IMR-90 (cell line): ENCODE measurements around the gene SLC1A1. TPM values are rescaled to one million over a fixed set of nuclear protein-coding genes. Genes with fewer than 3 reads are reported as not detected.

ENCODE experiments used
- ATAC-seq: fragments of 200-7000 bp; cut with Tn5 transposase; 2 replicates; pipeline ENCODE4 v1.9.1; 2020; ENCODE audit warnings: low read depth, mild to moderate bottlenecking, moderate library complexity
- BruUV-seq: library from RNA; stranded (reverse); fragments of 400-500 nt; replicated peaks from 2 replicates; lab custom pipeline; 2021; lab: Mats Ljungman, UMichigan
- CTCF ChIA-PET: fragments of 300-600 bp; formaldehyde crosslinking; extraction: SDS; loops from one replicate; lab custom pipeline; 2021; ENCODE audit warnings: antibody characterized with exemption; lab: Yijun Ruan, JAX
- POLR2A ChIA-PET: fragments of 300-600 bp; sonication (Branson Sonifier 250); formaldehyde crosslinking; loops from one replicate; lab custom pipeline; 2022; ENCODE audit warnings: antibody characterized with exemption; ENCODE audit not compliant: unreplicated experiment; lab: Charles Lee
- DNase-seq: peaks from one replicate; pipeline ENCODE4 v3.0.0; 2013
- H2AFZ ChIP-seq: replicated peaks from 2 replicates; pipeline ENCODE3; 2013; ENCODE audit warnings: low read length, mild to moderate bottlenecking; ENCODE audit not compliant: poor library complexity
- H2AK5ac ChIP-seq: 2 replicates; pipeline ENCODE4 v1.6.1; 2013; ENCODE audit warnings: low read depth, low read length, inconsistent platforms
- H2AK9ac ChIP-seq: replicated peaks from 2 replicates; pipeline ENCODE3; 2013; ENCODE audit warnings: mild to moderate bottlenecking, low read depth, low read length, moderate library complexity; ENCODE audit not compliant: poor library complexity
- H2BK120ac ChIP-seq: 2 replicates; pipeline ENCODE4 v1.6.1; 2013; ENCODE audit warnings: low read depth, low read length, inconsistent platforms
- H2BK15ac ChIP-seq: 3 replicates; pipeline ENCODE4 v1.6.1; 2013; ENCODE audit warnings: low read depth, low read length, inconsistent platforms
- H2BK20ac ChIP-seq: 2 replicates; pipeline ENCODE4 v1.6.1; 2013; ENCODE audit warnings: low read depth, mild to moderate bottlenecking, inconsistent platforms, low read length, moderate library complexity
- H2BK5ac ChIP-seq: 2 replicates; pipeline ENCODE4 v1.6.1; 2013; ENCODE audit warnings: mild to moderate bottlenecking, low read depth, low read length, inconsistent platforms; ENCODE audit not compliant: poor library complexity, severe bottlenecking
- H3K14ac ChIP-seq: replicated peaks from 2 replicates; pipeline ENCODE4 v1.6.1; 2013; ENCODE audit warnings: low read depth, low read length, inconsistent platforms
- H3K18ac ChIP-seq: 2 replicates; pipeline ENCODE4 v1.6.1; 2013; ENCODE audit warnings: low read depth, low read length, control low read depth
- H3K23ac ChIP-seq: 2 replicates; pipeline ENCODE4 v1.6.1; 2013; ENCODE audit warnings: low read depth, low read length, inconsistent platforms
- H3K27ac ChIP-seq: 2 replicates; pipeline ENCODE4 v1.5.1; 2013; ENCODE audit warnings: mild to moderate bottlenecking, control low read depth, low read length; ENCODE audit not compliant: insufficient read depth
- H3K27me3 ChIP-seq: 2 replicates; pipeline ENCODE4 v1.6.1; 2013; ENCODE audit warnings: low read length; ENCODE audit not compliant: control insufficient read depth, insufficient read depth
- H3K36me3 ChIP-seq: 2 replicates; pipeline ENCODE4 v1.6.1; 2013; ENCODE audit warnings: low read length, mixed read lengths; ENCODE audit not compliant: control insufficient read depth, insufficient read depth
- H3K4ac ChIP-seq: 2 replicates; pipeline ENCODE4 v1.6.1; 2013; ENCODE audit warnings: low read depth, low read length, inconsistent platforms
- H3K4me1 ChIP-seq: 2 replicates; pipeline ENCODE4 v1.6.1; 2013; ENCODE audit warnings: low read length, mixed read lengths; ENCODE audit not compliant: control insufficient read depth, insufficient read depth
- H3K4me2 ChIP-seq: 2 replicates; pipeline ENCODE4 v1.6.1; 2013; ENCODE audit warnings: low read depth, mild to moderate bottlenecking, control low read depth, low read length, moderate library complexity
- H3K4me3 ChIP-seq: 2 replicates; pipeline ENCODE4 v1.5.1; 2013; ENCODE audit warnings: low read depth, mild to moderate bottlenecking, control low read depth, low read length, moderate library complexity; ENCODE audit not compliant: insufficient read depth
- H3K56ac ChIP-seq: 2 replicates; pipeline ENCODE4 v1.6.1; 2013; ENCODE audit warnings: low read length, inconsistent platforms; ENCODE audit not compliant: insufficient read depth; ENCODE audit errors: extremely low read depth
- H3K79me1 ChIP-seq, 2 experiments: 2 replicates each; pipeline ENCODE4 v1.6.1; 2013; ENCODE audit warnings: low read length in 2 of 2, inconsistent platforms in 1 of 2, low read depth in 1 of 2
- H3K9ac ChIP-seq: 2 replicates; pipeline ENCODE4 v1.6.1; 2013; ENCODE audit warnings: low read depth, low read length, control low read depth
- H3K9me1 ChIP-seq: 2 replicates; pipeline ENCODE4 v1.6.1; 2013; ENCODE audit warnings: low read length, inconsistent platforms; ENCODE audit not compliant: insufficient read depth
- H3K9me3 ChIP-seq: 2 replicates; pipeline ENCODE4 v1.6.1; 2013; ENCODE audit warnings: low read length; ENCODE audit not compliant: control insufficient read depth, insufficient read depth
- H4K20me1 ChIP-seq: 2 replicates; pipeline ENCODE4 v1.6.1; 2013; ENCODE audit warnings: low read length, inconsistent platforms; ENCODE audit not compliant: insufficient read depth
- H4K5ac ChIP-seq: 2 replicates; pipeline ENCODE4 v1.6.1; 2013; ENCODE audit warnings: mild to moderate bottlenecking, low read depth, low read length, control low read depth
- H4K8ac ChIP-seq, 2 experiments: 2 replicates each; pipeline ENCODE4 v1.6.1; 2013; ENCODE audit warnings: low read depth in 2 of 2, low read length in 2 of 2, control low read depth in 1 of 2, inconsistent platforms in 1 of 2
- H4K91ac ChIP-seq: 2 replicates; pipeline ENCODE4 v1.6.1; 2013; ENCODE audit warnings: low read depth, low read length, inconsistent platforms; ENCODE audit not compliant: insufficient read depth
- BHLHE40 ChIP-seq: fragments of 150-350 bp; IDR thresholded peaks from 2 replicates; pipeline ENCODE4 v1.6.1; 2016; ENCODE audit warnings: mild to moderate bottlenecking, low read depth, low read length
- FOS ChIP-seq: fragments of 150-350 bp; IDR thresholded peaks from 2 replicates; pipeline ENCODE4 v1.6.1; 2016; ENCODE audit warnings: low read depth, low read length
- MAFK ChIP-seq: IDR thresholded peaks from 2 replicates; pipeline ENCODE4 v1.6.1; 2012; ENCODE audit warnings: low read depth, low read length, improper control_type of control experiment
- MAZ ChIP-seq: IDR thresholded peaks from 2 replicates; pipeline ENCODE4 v1.6.1; 2012; ENCODE audit warnings: low read depth, mild to moderate bottlenecking, low read length, improper control_type of control experiment, moderate library complexity, borderline replicate concordance
- RAD21 ChIP-seq: IDR thresholded peaks from 2 replicates; pipeline ENCODE4 v1.6.1; 2012; ENCODE audit warnings: low read length, improper control_type of control experiment
- WGBS, 2 experiments: methylation state at CpG; one replicate each; pipeline versions ENCODE4 v1.1.5 to v1.1.7; 2013; ENCODE audit warnings: missing lambda C conversion rate in 2 of 2; ENCODE audit not compliant: insufficient read length in 1 of 2; ENCODE audit errors: extremely low coverage in 2 of 2; 5-methylcytosine and 5-hydroxymethylcytosine counted together
- dilution Hi-C: fragments of 300-500 bp; cut with HindIII; formaldehyde crosslinking; loops from one replicate; pipeline ENCODE4 v1.14.3; 2018; ENCODE audit warnings: low sequenced_read_pairs; ENCODE audit not compliant: unreplicated experiment
- in situ Hi-C: fragments of 300-500 bp; cut with MboI; formaldehyde crosslinking; loops from 3 replicates; pipeline ENCODE4 v1.14.3; 2019; ENCODE audit warnings: low sequenced_read_pairs, inconsistent platforms, mixed read lengths
- intact Hi-C: fragments of 100-400 bp; cut with micrococcal nuclease; formaldehyde crosslinking; loops from 2 replicates; pipeline ENCODE4 v1.10.0; 2022
- polyA plus RNA-seq, 3 experiments: library from polyadenylated mRNA; depleted of rRNA; stranded (reverse); fragments of >200 nt; gene quantifications; 2 replicates each; pipeline ENCODE4 v1.2.3, GENCODE V29; 2012; ENCODE audit warnings: low replicate concordance in 1 of 3
- total RNA-seq: library from RNA; depleted of rRNA; stranded (reverse); fragments of >200 nt; gene quantifications from 2 replicates; pipeline ENCODE4 v1.2.3, GENCODE V29; 2012
- TF ChIP-seq, protein P1 (sequence below): conservative IDR thresholded peaks from 2 replicates; pipeline ENCODE4 v1.5.1; 2012; ENCODE audit warnings: mild to moderate bottlenecking, low read depth, low read length, improper control_type of control experiment
- TF ChIP-seq, protein P2 (sequence below): fragments of 150-350 bp; IDR thresholded peaks from 2 replicates; pipeline ENCODE4 v1.6.1; 2016; ENCODE audit warnings: low read depth, mild to moderate bottlenecking, low read length, moderate library complexity, borderline replicate concordance

The SLC1A1 gene
- total and polyA plus RNA-seq, 2 of the 4 experiments (the other 2 are of a cell fraction) = 2.2 to 4.1 TPM

DNA sequence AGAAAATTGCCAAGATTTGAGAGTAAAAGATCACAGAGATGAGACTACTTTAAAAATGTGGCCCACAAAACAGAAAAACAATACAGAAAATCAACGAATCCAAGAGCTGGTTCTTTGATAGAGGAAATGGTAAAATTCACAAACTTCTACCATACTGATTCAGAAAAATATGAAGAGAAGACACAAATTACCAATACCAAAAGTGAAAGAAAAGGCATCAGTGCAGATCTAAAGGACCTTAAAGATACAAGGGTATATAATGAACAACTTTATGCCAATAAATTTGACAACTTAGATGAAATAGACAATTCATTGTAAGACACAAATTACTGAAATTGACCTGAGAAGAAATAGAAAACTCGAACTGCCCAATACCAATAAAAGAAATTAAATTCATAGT, 24.4 kb upstream of the SLC1A1 start:
- no peak overlapping the region for H3K9ac ChIP-seq
- H3K27me3 ChIP-seq = peaks cover 2% of the 10 kb centered on the region; the same call in 1 of the 2 replicates
- no peak overlapping the region for H4K8ac ChIP-seq
- H2AK9ac ChIP-seq = no peak overlapping the region
- no peak overlapping the region for H4K5ac ChIP-seq
- no peak overlapping the region for H3K27ac ChIP-seq
- H3K14ac ChIP-seq = no peak overlapping the region
- in situ Hi-C loops (loop anchor here (10.0 kb wide), 1 partner anchor 59 kb away; no protein-coding TSS in a partner anchor), intact Hi-C loops (no loop called here), dilution Hi-C loops (no loop called here)
- H3K9me1 ChIP-seq = no peaks in the 10 kb centered on the region
- H3K56ac ChIP-seq = no peak overlapping the region
- DNase-seq (no peak), ATAC-seq (no peak)
- H4K91ac ChIP-seq = no peak overlapping the region
- no peak overlapping the region for H3K4me3 ChIP-seq
- H2BK5ac ChIP-seq = no peak overlapping the region
- ChIA-PET CTCF (no interaction called here), POLR2A (no interaction called here)
- H3K4me1 ChIP-seq = no peaks in the 10 kb centered on the region
- H3K18ac ChIP-seq = no peak overlapping the region
- no peak overlapping the region for H3K4ac ChIP-seq
- H4K20me1 ChIP-seq = no peaks in the 10 kb centered on the region
- WGBS, 2 experiments = no CpG with 5 or more reads among the region's 2 CpGs
- no peaks in the 10 kb centered on the region for H3K79me1 ChIP-seq
- H3K9me3 ChIP-seq = no peaks in the 10 kb centered on the region
- no peak overlapping the region for H2AFZ ChIP-seq
- no peak overlapping the region for H2BK15ac ChIP-seq
- H2BK120ac ChIP-seq = no peak overlapping the region
- no peak overlapping the region for H2BK20ac ChIP-seq
- H3K23ac ChIP-seq = no peak overlapping the region
- TF ChIP-seq MAZ (no peak), RAD21 (no peak), MAFK (no peak), FOS (no peak), BHLHE40 (no peak)
- TF ChIP-seq, protein P1, sequence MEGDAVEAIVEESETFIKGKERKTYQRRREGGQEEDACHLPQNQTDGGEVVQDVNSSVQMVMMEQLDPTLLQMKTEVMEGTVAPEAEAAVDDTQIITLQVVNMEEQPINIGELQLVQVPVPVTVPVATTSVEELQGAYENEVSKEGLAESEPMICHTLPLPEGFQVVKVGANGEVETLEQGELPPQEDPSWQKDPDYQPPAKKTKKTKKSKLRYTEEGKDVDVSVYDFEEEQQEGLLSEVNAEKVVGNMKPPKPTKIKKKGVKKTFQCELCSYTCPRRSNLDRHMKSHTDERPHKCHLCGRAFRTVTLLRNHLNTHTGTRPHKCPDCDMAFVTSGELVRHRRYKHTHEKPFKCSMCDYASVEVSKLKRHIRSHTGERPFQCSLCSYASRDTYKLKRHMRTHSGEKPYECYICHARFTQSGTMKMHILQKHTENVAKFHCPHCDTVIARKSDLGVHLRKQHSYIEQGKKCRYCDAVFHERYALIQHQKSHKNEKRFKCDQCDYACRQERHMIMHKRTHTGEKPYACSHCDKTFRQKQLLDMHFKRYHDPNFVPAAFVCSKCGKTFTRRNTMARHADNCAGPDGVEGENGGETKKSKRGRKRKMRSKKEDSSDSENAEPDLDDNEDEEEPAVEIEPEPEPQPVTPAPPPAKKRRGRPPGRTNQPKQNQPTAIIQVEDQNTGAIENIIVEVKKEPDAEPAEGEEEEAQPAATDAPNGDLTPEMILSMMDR = no peak
- TF ChIP-seq, protein P2, sequence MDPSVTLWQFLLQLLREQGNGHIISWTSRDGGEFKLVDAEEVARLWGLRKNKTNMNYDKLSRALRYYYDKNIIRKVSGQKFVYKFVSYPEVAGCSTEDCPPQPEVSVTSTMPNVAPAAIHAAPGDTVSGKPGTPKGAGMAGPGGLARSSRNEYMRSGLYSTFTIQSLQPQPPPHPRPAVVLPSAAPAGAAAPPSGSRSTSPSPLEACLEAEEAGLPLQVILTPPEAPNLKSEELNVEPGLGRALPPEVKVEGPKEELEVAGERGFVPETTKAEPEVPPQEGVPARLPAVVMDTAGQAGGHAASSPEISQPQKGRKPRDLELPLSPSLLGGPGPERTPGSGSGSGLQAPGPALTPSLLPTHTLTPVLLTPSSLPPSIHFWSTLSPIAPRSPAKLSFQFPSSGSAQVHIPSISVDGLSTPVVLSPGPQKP = no peak
- no peak overlapping the region for H2AK5ac ChIP-seq
- H3K36me3 ChIP-seq = no peaks in the 10 kb centered on the region
- no TSS peak for BruUV-seq
- H3K4me2 ChIP-seq = no peak overlapping the region
